Measurements from ENCODE around the gene COL23A1. TPM values are rescaled to one million over a fixed set of nuclear protein-coding genes. Genes with fewer than 3 reads are reported as not detected.
A peak's percentile ranks its signal among the peaks of the same experiment; 100 is the strongest.
"Not testable (repeated sequence)": the region's sequence is repeated elsewhere in the genome, so short reads cannot be mapped to it uniquely, and the experiment has no call there.

The COL23A1 gene
- total and polyA plus RNA-seq, 3 experiments from 2014 or later: 0.20 to 0.28 TPM; not detected in 1

- no peak for DNase-seq
- peaks cover 4% of the 10 kb centered on the region for H3K4me1 ChIP-seq (ENCODE audit: insufficient read depth, low read length)
- no peak overlapping the region for H3K27ac Mint-ChIP-seq
- no peaks in the 10 kb centered on the region for H3K36me3 ChIP-seq (ENCODE audit: insufficient read depth, low read length)
- ChIA-PET POLR2A (no interaction called here), CTCF (no interaction called here)
- peaks cover 7 to 8% (median 7%) of the 10 kb centered on the region in 3 donors for H3K4me1 Mint-ChIP-seq
- no peak overlapping the region for H3K4me3 Mint-ChIP-seq
- peaks cover 3 to 24% of the 10 kb centered on the region in 2 donors for H3K27me3 Mint-ChIP-seq
- no peaks in the 10 kb centered on the region for H3K27me3 ChIP-seq (ENCODE audit: insufficient read depth, low read length, poor library complexity, severe bottlenecking)
- no peak overlapping the region for H3K4me3 ChIP-seq (ENCODE audit: low read length)
- H3K36me3 Mint-ChIP-seq: no peaks in the 10 kb centered on the region
- no peaks in the 10 kb centered on the region for H3K9me3 Mint-ChIP-seq
- no peak overlapping the region for H3K27ac ChIP-seq (ENCODE audit: low read depth, low read length)
- no peaks in the 10 kb centered on the region for H3K9me3 ChIP-seq (ENCODE audit: low read length)
These were observed 102.1 kb downstream of the COL23A1 start for GRCh38 chr5:178487911-178488600.

GRCh38 chr5:178486878-178487512, 103.2 kb downstream of the COL23A1 start:
- CTCF ChIA-PET: interaction anchor here (1.6 kb wide), 1 partner anchor 10 kb away, joined by 5 read pairs; no protein-coding TSS in a partner anchor
- H3K27me3 ChIP-seq (ENCODE audit: insufficient read depth, low read length, poor library complexity, severe bottlenecking); H3K9me3 ChIP-seq (ENCODE audit: low read length); H3K4me1 Mint-ChIP-seq; POLR2A ChIA-PET; H3K9me3 Mint-ChIP-seq; H3K27ac ChIP-seq (ENCODE audit: low read depth, low read length); H3K4me3 ChIP-seq (ENCODE audit: low read length); H3K36me3 Mint-ChIP-seq; H3K36me3 ChIP-seq (ENCODE audit: insufficient read depth, low read length); H3K4me3 Mint-ChIP-seq; H3K27ac Mint-ChIP-seq; H3K4me1 ChIP-seq (ENCODE audit: insufficient read depth, low read length); DNase-seq: not testable (repeated sequence)
- H3K27me3 Mint-ChIP-seq: peaks cover 6 to 21% of the 10 kb centered on the region in 2 donors

- Mint-ChIP-seq H3K27ac (peak overlapping the region in 1 of 8 donors; percentile 72), H3K4me3 (no peak overlapping the region), H3K9me3 (no peaks in the 10 kb centered on the region), H3K4me1 (peaks cover 8 to 9% (median 9%) of the 10 kb centered on the region in 3 donors), H3K27me3 (peaks cover 6 to 21% of the 10 kb centered on the region in 2 donors), H3K36me3 (no peaks in the 10 kb centered on the region)
- Histone ChIP-seq H3K4me3 (ENCODE audit: low read length) (no peak overlapping the region), H3K36me3 (ENCODE audit: insufficient read depth, low read length) (no peaks in the 10 kb centered on the region), H3K27ac (ENCODE audit: low read depth, low read length) (no peak overlapping the region), H3K9me3 (ENCODE audit: low read length) (no peaks in the 10 kb centered on the region), H3K4me1 (ENCODE audit: insufficient read depth, low read length) (peaks cover 4% of the 10 kb centered on the region), H3K27me3 (ENCODE audit: insufficient read depth, low read length, poor library complexity, severe bottlenecking) (no peaks in the 10 kb centered on the region)
- POLR2A ChIA-PET: no interaction called here
- CTCF ChIA-PET: interaction anchor here (1.6 kb wide), 1 partner anchor 10 kb away, joined by 5 read pairs; no protein-coding TSS in a partner anchor
- no peak for DNase-seq
These were observed 104.0 kb downstream of the COL23A1 start for GRCh38 chr5:178486239-178486641.

- Histone ChIP-seq H3K4me3 (ENCODE audit: low read length) (no peak overlapping the region), H3K36me3 (ENCODE audit: insufficient read depth, low read length) (no peaks in the 10 kb centered on the region), H3K27ac (ENCODE audit: low read depth, low read length) (no peak overlapping the region), H3K27me3 (ENCODE audit: insufficient read depth, low read length, poor library complexity, severe bottlenecking) (no peaks in the 10 kb centered on the region), H3K9me3 (ENCODE audit: low read length) (no peaks in the 10 kb centered on the region), H3K4me1 (ENCODE audit: insufficient read depth, low read length) (peaks cover 4% of the 10 kb centered on the region)
- Mint-ChIP-seq H3K27me3 (peaks cover 11 to 19% of the 10 kb centered on the region in 2 donors), H3K27ac (peak overlapping the region; percentile 0 to 89 (median 69)), H3K4me1 (peaks cover 8 to 9% (median 9%) of the 10 kb centered on the region in 3 donors), H3K36me3 (no peaks in the 10 kb centered on the region), H3K4me3 (peak overlapping the region in 5 of 7 donors; percentile 66 to 86 (median 69)), H3K9me3 (no peaks in the 10 kb centered on the region)
- peak in 3 of 5 donors; percentile 43 to 72 (median 59) for DNase-seq
- CTCF ChIA-PET: no interaction called here
- POLR2A ChIA-PET: no interaction called here
These were observed 106.6 kb downstream of the COL23A1 start for GRCh38 chr5:178483620-178484019.

GRCh38 chr5:178479261-178479660, 110.9 kb downstream of the COL23A1 start:
- peaks cover 8 to 9% (median 9%) of the 10 kb centered on the region in 3 donors for H3K4me1 Mint-ChIP-seq
- DNase-seq: no peak
- POLR2A ChIA-PET: no interaction called here
- H3K4me3 Mint-ChIP-seq: no peak overlapping the region
- Histone ChIP-seq H3K4me1 (ENCODE audit: insufficient read depth, low read length) (peaks cover 4% of the 10 kb centered on the region), H3K36me3 (ENCODE audit: insufficient read depth, low read length) (no peaks in the 10 kb centered on the region), H3K9me3 (ENCODE audit: low read length) (no peaks in the 10 kb centered on the region), H3K27me3 (ENCODE audit: insufficient read depth, low read length, poor library complexity, severe bottlenecking) (no peaks in the 10 kb centered on the region), H3K27ac (ENCODE audit: low read depth, low read length) (no peak overlapping the region), H3K4me3 (ENCODE audit: low read length) (no peak overlapping the region)
- no peaks in the 10 kb centered on the region for H3K36me3 Mint-ChIP-seq
- H3K27ac Mint-ChIP-seq: no peak overlapping the region
- H3K27me3 Mint-ChIP-seq: peaks cover 22 to 25% of the 10 kb centered on the region in 2 donors
- H3K9me3 Mint-ChIP-seq: peaks cover 0 to 5% (median 0%) of the 10 kb centered on the region in 5 donors
- CTCF ChIA-PET: no interaction called here

- Histone ChIP-seq H3K4me1 (ENCODE audit: insufficient read depth, low read length) (no peaks in the 10 kb centered on the region), H3K9me3 (ENCODE audit: low read length) (no peaks in the 10 kb centered on the region), H3K27me3 (ENCODE audit: insufficient read depth, low read length, poor library complexity, severe bottlenecking) (no peaks in the 10 kb centered on the region), H3K36me3 (ENCODE audit: insufficient read depth, low read length) (no peaks in the 10 kb centered on the region), H3K27ac (ENCODE audit: low read depth, low read length) (no peak overlapping the region), H3K4me3 (ENCODE audit: low read length) (no peak overlapping the region)
- no peak overlapping the region for H3K4me3 Mint-ChIP-seq
- peaks cover 3 to 9% (median 3%) of the 10 kb centered on the region in 3 donors for H3K4me1 Mint-ChIP-seq
- POLR2A ChIA-PET: no interaction called here
- H3K27ac Mint-ChIP-seq: no peak overlapping the region
- H3K27me3 Mint-ChIP-seq: peaks cover 22 to 25% of the 10 kb centered on the region in 2 donors
- H3K36me3 Mint-ChIP-seq: no peaks in the 10 kb centered on the region
- no peak for DNase-seq
- peaks cover 0 to 5% (median 0%) of the 10 kb centered on the region in 5 donors for H3K9me3 Mint-ChIP-seq
- CTCF ChIA-PET: no interaction called here
These were observed 111.8 kb downstream of the COL23A1 start for GRCh38 chr5:178478370-178478769.

GRCh38 chr5:178477802-178478201, 112.4 kb downstream of the COL23A1 start:
- H3K27me3 Mint-ChIP-seq: peaks cover 22 to 25% of the 10 kb centered on the region in 2 donors
- POLR2A ChIA-PET: no interaction called here

GRCh38 chr5:178476972-178477754, 113.0 kb downstream of the COL23A1 start:
- ChIA-PET CTCF (no interaction called here), POLR2A (no interaction called here)
- DNase-seq: no peak
- H3K27me3 ChIP-seq (ENCODE audit: insufficient read depth, low read length, poor library complexity, severe bottlenecking): no peaks in the 10 kb centered on the region
- Mint-ChIP-seq H3K36me3 (no peaks in the 10 kb centered on the region), H3K9me3 (peaks cover 0 to 5% (median 0%) of the 10 kb centered on the region in 5 donors), H3K4me3 (no peak overlapping the region), H3K27ac (no peak overlapping the region), H3K27me3 (peaks cover 19 to 25% of the 10 kb centered on the region in 2 donors), H3K4me1 (peaks cover 0 to 4% (median 0%) of the 10 kb centered on the region in 3 donors)
- no peaks in the 10 kb centered on the region for H3K36me3 ChIP-seq (ENCODE audit: insufficient read depth, low read length)
- H3K4me3 ChIP-seq (ENCODE audit: low read length): no peak overlapping the region
- H3K9me3 ChIP-seq (ENCODE audit: low read length): no peaks in the 10 kb centered on the region
- H3K4me1 ChIP-seq (ENCODE audit: insufficient read depth, low read length): no peaks in the 10 kb centered on the region
- H3K27ac ChIP-seq (ENCODE audit: low read depth, low read length): no peak overlapping the region

More at GRCh38 chr5:178477802-178478201, 112.4 kb downstream of the COL23A1 start:
- Histone ChIP-seq H3K36me3 (ENCODE audit: insufficient read depth, low read length) (no peaks in the 10 kb centered on the region), H3K9me3 (ENCODE audit: low read length) (no peaks in the 10 kb centered on the region), H3K27me3 (ENCODE audit: insufficient read depth, low read length, poor library complexity, severe bottlenecking) (no peaks in the 10 kb centered on the region), H3K4me3 (ENCODE audit: low read length) (no peak overlapping the region), H3K4me1 (ENCODE audit: insufficient read depth, low read length) (no peaks in the 10 kb centered on the region), H3K27ac (ENCODE audit: low read depth, low read length) (no peak overlapping the region)
- DNase-seq: no peak
- CTCF ChIA-PET: no interaction called here
- H3K36me3 Mint-ChIP-seq: no peaks in the 10 kb centered on the region
- peaks cover 0 to 4% (median 0%) of the 10 kb centered on the region in 3 donors for H3K4me1 Mint-ChIP-seq
- H3K4me3 Mint-ChIP-seq: no peak overlapping the region
- peaks cover 0 to 5% (median 0%) of the 10 kb centered on the region in 5 donors for H3K9me3 Mint-ChIP-seq
- H3K27ac Mint-ChIP-seq: no peak overlapping the region
